NCI-H748 treated with DMSO at 0.1 percent for 48 hours (cell line): ENCODE measurements around the gene AFAP1.

ENCODE experiments used
- DNase-seq: peaks from one replicate; lab custom pipeline; 2025; lab: John Stamatoyannopoulos, UW

The AFAP1 gene

GRCh38 chr4:7864685-7865084 lies 75.0 kb downstream of the AFAP1 start:
- no peak for DNase-seq

GRCh38 chr4:7863911-7864681 lies 75.6 kb downstream of the AFAP1 start:
- no peak for DNase-seq

GRCh38 chr4:7862561-7863192 lies 77.0 kb downstream of the AFAP1 start:
- DNase-seq, result no peak

GRCh38 chr4:7861440-7861881 lies 78.2 kb downstream of the AFAP1 start:
- DNase-seq, result no peak

GRCh38 chr4:7860600-7861163 lies 79.0 kb downstream of the AFAP1 start:
- no peak for DNase-seq

- DNase-seq, result no peak
These were observed 80.3 kb downstream of the AFAP1 start for GRCh38 chr4:7859326-7859725.

GRCh38 chr4:7858498-7858897 lies 81.2 kb downstream of the AFAP1 start:
- DNase-seq, result no peak

- no peak for DNase-seq
These were observed 81.7 kb downstream of the AFAP1 start for GRCh38 chr4:7857993-7858392.

GRCh38 chr4:7857238-7857701 lies 82.4 kb downstream of the AFAP1 start:
- no peak for DNase-seq

- no peak for DNase-seq
These were observed 83.9 kb downstream of the AFAP1 start for GRCh38 chr4:7855731-7856130.

GRCh38 chr4:7854697-7855370 lies 84.8 kb downstream of the AFAP1 start:
- DNase-seq, result no peak

- DNase-seq, result no peak
These were observed 85.4 kb downstream of the AFAP1 start for GRCh38 chr4:7854216-7854615.

GRCh38 chr4:7853271-7853670 lies 86.4 kb downstream of the AFAP1 start:
- DNase-seq, result no peak

GRCh38 chr4:7852568-7853185 lies 87.0 kb downstream of the AFAP1 start:
- DNase-seq, result no peak

GRCh38 chr4:7850489-7850888 lies 89.2 kb downstream of the AFAP1 start:
- DNase-seq, result no peak

- no peak for DNase-seq
These were observed 92.5 kb downstream of the AFAP1 start for GRCh38 chr4:7847206-7847605.

- no peak for DNase-seq
These were observed 94.0 kb downstream of the AFAP1 start for GRCh38 chr4:7845493-7846128.

GRCh38 chr4:7844594-7844991 lies 95.1 kb downstream of the AFAP1 start:
- DNase-seq, result no peak

- peak; percentile 1 for DNase-seq
These were observed 95.6 kb downstream of the AFAP1 start for GRCh38 chr4:7843831-7844593.

GRCh38 chr4:7842384-7843279 lies 97.0 kb downstream of the AFAP1 start:
- DNase-seq, result no peak
